SW480 (cell line): Measurements from ENCODE around the gene CDC42EP5.
A peak's percentile ranks its signal among the peaks of the same experiment; 100 is the strongest.
"Not testable (repeated sequence)": the region's sequence is repeated elsewhere in the genome, so short reads cannot be mapped to it uniquely, and the experiment has no call there.

ENCODE experiments used
- DNase-seq: peaks from one replicate; pipeline ENCODE4 v3.0.0-alpha.2; 2016; ENCODE audit warnings: low spot score

Gene CDC42EP5

DNA sequence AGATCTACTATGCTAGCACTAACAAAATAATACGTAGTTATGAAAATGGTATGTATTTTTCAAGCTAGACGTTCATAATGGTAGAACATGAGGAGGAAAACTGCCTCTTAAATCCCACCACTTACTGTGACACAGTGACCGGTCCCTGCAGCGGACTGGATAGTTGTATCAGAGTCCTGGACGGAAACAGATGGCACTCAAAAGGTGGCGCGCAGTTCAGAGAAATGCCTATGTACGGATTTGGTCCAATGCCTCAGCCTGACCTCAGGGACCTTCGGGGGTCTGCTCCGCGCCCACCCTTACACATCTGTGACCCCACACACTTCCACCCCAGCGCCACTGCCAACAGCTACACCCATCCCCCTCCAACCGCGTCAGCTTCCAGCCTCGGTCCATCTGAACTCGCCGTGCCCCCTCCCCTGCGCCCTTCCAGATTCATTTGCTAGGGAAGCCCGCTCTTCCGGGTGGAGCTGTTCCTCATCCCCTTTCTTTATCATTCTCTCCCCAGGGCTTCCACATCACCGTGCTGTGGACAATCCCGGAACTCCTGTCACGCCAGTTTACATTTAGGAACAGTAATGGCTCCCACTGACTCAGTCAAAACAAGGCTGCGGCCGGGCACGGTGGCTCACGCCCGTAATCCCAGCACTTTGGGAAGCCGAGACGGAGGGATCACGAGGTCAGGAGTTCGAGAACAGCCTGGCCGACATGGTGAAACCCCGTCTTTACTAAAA, 24.9 kb downstream of the CDC42EP5 start:
- DNase-seq, result peak; percentile 81

DNA sequence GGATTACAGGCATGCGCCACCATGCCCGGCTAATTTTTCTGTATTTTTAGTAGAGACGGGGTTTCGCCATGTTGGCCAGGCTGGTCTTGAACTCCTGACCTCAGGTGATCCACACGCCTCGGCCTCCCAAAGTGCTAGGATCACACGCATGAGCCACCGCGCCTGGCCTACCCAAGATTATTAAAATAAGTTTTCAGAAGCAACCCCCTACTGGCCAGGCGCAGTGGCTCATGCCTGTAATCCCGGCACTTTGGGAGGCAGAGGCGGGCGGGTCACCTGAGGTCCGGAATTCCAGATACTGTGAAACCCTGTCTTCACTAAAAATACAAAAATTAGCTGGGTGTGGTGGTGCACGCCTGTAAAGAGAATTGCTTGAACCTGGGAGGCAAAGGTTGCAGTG, 26.7 kb downstream of the CDC42EP5 start:
- DNase-seq, result not testable (repeated sequence)

DNA sequence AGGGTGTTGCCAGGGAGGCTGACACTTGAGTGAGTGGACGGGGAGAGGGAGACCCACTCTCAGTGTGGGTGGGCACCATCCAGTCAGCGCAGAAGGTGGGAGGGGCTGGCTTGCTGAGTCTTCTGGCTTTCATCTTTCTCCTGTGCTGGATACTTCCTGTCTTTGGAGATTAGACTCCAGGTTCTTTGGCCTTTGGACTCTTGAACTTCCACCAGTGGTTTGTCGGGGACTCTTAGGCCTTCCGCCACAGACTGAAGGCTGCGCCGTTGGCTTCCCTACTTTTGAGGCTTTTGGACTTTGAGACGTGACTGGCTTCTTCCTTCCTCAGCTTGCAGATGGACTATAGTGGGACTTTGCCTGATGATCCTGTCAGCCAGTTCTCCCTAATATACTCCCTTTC, 28.4 kb downstream of the CDC42EP5 start:
- DNase-seq, result no peak

GRCh38 chr19:54440641-54441040, 32.5 kb downstream of the CDC42EP5 start:
- DNase-seq, result no peak

DNA sequence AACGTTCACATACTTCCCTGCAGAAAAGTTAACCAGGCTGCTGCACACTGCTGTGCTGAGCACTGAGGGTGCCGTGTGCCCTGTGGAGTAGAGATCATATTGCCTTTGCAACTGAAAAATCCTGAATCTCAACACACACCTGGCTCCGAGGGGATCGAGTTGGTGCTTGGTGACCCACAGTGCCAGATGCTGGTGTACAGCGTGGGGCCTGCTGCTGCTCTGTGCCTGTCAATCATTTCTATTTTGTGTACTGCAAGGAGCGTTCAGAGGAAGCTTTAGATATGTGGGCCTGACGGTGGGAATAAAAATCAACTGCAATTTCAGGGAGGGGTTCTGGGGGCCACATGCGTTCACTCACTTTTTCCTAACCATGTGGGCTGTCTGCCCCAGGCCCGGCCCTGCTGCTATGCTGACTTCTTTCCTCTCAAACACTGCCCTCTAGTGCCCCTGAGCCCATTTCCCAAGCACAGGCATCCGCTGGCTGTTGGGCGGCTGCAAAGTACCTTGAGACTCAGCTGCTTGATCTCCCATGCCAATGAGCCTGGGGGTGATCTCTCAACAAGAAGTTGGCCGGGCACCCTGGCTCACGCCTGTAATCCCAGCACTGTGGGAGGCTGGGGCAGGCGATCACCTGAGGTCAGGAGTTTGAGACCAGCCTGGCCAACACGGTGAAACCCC, 33.8 kb downstream of the CDC42EP5 start:
- peak; percentile 46 for DNase-seq

DNA sequence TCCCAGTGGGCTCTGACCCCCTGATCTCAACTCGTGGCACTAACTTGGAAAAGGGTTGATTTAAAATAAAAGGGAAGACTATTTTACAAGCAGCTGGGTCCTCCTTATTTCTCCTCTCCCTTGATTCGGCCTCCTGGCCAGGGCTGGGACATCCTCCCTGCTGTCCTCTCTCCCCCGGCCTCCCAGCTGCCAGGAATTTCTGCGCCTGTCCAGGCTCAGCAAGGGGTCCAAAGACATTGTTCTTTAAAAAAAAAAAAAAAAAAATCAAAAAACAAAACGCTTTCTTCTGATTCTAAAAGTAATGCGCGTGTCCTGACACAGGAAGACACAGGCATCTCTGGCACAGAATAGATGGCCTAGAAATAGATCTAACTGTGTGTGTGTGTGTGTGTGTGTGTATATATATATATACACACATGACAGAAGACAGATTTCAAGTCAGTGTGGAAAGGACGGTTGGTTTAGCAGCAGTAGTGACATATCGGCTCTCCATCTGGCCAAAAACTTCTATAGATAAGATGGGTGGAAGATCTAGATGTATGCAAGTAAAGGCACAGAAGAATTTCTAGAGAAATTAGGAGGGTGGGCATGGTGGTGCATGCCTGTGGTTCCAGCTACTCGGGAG, 36.4 kb downstream of the CDC42EP5 start:
- DNase-seq, result no peak

DNA sequence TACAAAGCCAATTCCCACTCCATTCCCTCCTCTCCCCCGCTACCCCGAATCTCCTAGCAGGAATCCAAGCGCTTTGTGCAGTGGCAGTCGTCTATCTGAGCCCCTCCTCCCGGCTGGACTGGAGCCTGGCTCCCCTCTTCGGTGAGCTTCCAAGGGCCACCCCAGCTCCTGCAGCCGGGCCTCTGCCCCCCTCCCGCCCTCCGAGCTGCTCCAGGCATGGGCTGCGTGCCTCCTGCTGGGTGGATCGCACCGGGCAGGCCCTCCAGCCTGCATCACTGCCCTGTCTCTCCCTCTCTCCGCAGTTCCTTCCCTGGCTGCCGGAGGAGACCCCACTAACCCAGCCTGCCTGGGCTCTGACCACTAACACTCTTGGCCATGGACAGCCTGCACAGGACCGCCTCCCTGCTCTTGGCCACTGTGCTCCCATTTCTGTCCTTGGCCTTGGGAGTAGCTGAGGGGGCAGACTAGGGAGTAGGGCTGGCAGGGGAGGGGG, 37.0 kb downstream of the CDC42EP5 start:
- DNase-seq, result no peak

DNA sequence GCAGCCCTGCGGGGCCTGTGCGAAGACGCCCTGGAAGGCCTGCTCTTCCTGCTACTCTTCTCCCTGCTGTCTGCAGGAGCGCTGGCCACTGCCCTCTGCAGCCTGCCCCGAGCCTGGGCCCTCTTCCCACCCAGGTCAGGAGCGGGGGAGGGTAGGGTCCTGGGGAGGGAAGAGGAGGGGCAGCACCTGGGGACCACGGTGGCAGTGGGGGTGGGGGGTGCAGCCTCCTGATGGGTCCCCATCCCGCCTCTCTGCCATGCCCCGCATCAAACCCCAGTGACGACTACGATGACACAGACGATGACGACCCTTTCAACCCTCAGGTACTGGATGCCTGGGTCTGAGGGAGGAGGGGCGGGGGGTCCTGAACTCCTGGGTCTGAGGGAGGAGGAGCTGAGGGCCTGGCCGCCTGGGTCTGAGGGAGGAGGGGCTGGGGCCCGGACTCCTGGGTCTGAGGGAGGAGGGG, 37.5 kb downstream of the CDC42EP5 start:
- no peak for DNase-seq

- DNase-seq, result no peak
Observed at GRCh38 chr19:54434873-54435214, 38.3 kb downstream of the CDC42EP5 start.

GRCh38 chr19:54434112-54434872, 38.8 kb downstream of the CDC42EP5 start:
- DNase-seq, result no peak

DNA sequence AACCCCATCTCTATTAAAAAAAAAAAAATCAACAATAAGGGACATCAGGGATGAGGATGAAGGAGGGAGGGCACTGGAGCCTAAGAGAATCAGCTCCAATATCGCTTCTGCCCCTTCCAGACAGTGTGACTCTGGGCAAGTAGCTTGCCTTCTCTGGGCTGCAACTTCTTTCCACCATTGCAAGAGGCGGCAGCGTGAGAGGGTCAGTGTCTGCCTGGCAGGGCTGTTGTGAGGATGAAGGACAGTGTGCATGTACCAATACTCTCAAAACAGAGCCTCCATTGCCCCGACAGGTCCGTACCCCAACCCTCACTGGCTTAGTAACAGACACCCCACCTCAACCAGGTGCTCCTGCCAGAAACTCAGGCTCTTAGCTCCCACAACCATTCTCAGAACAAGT, 39.4 kb downstream of the CDC42EP5 start:
- DNase-seq, result no peak

DNA sequence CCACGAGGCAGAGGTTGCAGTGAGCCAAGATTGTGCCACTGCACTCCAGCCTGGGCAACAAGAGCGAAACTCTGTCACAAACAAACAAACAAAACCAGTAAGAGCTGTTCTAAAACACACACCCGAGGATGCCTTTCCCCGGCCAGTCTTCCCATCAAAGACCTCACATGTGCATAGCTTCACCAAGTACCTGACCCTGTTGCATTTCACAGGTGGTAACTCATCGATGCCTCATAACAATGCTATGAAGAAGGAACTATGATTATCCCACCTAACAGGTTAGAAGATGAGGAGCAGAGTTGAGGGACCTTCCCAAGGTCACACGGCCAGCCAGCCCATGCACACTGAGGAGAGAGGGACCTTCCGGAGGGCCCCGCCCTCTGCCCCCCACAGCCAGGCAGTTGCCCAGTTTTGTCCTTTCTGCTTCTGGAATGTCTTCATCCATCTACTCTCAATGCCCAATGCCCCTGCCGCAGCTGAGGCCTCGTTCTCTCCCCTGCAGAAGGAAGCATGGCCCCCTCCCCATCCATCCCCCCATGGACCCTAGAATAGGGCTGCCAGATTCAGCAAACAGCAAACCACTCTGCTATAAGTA, 40.9 kb downstream of the CDC42EP5 start:
- DNase-seq, result peak; percentile 72

DNA sequence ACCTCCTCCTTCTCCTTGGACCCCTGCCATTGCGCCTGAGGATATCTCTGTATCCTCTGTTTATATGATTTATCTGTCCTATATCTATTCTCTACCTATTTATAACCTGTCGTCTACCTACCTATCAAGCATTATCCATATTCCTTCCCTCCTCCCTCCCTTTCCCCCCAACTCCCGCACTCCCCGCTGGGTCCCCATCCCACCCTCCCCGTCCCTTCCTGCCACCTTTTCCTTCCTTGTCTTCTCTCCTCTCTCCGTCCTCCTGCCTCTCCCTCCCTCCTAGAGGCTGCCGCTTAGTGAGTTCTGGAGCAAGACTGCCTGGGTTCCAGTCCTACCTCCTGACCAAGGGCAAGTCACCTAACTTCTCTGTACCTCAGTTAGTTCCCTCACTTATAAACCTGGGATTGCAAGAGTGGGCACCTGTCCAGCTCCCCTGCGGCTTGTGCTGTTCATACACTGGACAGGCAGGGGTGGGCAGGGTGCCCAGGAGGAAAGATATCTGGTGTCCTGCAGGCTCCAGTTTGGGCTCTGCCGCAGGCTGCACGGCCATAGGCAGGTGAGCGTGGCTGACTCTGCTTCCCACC, 41.7 kb downstream of the CDC42EP5 start:
- DNase-seq, result peak; percentile 33

GRCh38 chr19:54430306-54431254, 42.5 kb downstream of the CDC42EP5 start:
- peak; percentile 43 for DNase-seq

- DNase-seq, result no peak
Observed at GRCh38 chr19:54429545-54430227, 43.4 kb downstream of the CDC42EP5 start.

GRCh38 chr19:54429176-54429495, 44.0 kb downstream of the CDC42EP5 start:
- DNase-seq, result no peak

DNA sequence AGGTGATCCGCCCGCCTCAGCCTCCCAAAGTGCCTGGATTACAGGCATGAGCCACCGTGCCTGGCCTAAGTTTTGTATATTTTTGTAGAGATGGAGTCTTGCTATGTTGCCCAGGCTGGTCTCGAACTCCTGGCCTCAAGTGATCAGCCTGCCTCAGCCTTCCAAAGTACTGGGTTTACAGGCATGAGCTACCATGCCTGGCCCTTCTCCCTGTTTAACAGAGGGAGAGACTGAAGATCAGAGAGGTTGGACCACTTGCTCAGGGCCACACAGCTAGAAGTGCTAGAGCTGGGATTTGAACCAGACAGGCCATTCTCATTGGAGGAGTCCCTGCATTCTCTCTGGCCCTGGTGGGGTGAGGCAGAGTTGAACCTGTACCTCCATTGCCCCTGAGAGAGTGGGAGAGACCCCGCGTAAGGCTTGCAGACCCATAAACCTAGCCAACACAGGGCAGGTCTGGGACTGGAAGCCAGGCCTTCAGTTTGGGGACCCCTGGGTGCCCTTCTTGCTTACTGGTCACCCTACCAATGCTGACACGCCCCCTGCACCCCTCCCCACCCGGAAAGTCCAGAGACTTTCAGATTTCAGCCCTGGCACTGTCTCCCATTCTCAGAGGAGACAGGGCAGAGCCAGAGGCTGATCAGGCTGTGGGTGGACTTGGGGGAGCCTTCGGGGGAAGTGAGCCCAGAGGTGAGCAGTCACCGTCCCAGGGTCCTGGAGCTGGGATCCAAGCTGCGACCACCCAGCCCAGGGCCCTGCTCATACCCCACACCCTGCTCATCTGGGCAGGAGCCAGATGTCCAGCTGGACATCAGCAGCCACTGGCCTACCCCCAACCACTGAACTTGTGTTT, 44.5 kb downstream of the CDC42EP5 start:
- DNase-seq, result no peak

GRCh38 chr19:54427586-54427985, 45.5 kb downstream of the CDC42EP5 start:
- DNase-seq, result no peak
